GM12878 (cell line): Measurements from ENCODE around the gene COL3A1. TPM values are rescaled to one million over a fixed set of nuclear protein-coding genes. Genes with fewer than 3 reads are reported as not detected.

Source experiments
- ATAC-seq: fragments of 200-7000 bp; cut with Tn5 transposase; 3 replicates; pipeline ENCODE4 v1.9.1; 2020; ENCODE audit warnings: mild to moderate bottlenecking, moderate library complexity
- BruUV-seq: library from RNA; stranded (reverse); fragments of 400-500 nt; replicated peaks from 2 replicates; lab custom pipeline; 2021; lab: Mats Ljungman, UMichigan
- CTCF ChIA-PET: fragments of 300-600 bp; sonication (Branson Sonifier 250); formaldehyde crosslinking; extraction: SDS; loops from one replicate; lab custom pipeline; 2021; ENCODE audit warnings: inconsistent platforms; lab: Yijun Ruan, JAX
- POLR2A ChIA-PET: fragments of 350-600 bp; formaldehyde crosslinking; extraction: SDS; loops from one replicate; lab custom pipeline; 2021; ENCODE audit warnings: inconsistent platforms; lab: Charles Lee
- RAD21 ChIA-PET: fragments of 300-600 bp; sonication (Branson Sonifier 250); formaldehyde crosslinking; loops from one replicate; lab custom pipeline; 2023; ENCODE audit warnings: antibody characterized with exemption; ENCODE audit not compliant: unreplicated experiment; lab: Charles Lee
- SMC1A ChIA-PET: fragments of 300-600 bp; sonication (Branson Sonifier 250); formaldehyde crosslinking; loops from one replicate; lab custom pipeline; 2023; ENCODE audit not compliant: unreplicated experiment, uncharacterized antibody; lab: Charles Lee
- DNase-seq: peaks from one replicate; pipeline ENCODE4 v3.0.0-alpha.2; 2011; ENCODE audit warnings: low read depth, low spot score
- FAIRE-seq: peaks from 3 replicates; lab custom pipeline; 2011; peaks lifted over from hg19 to GRCh38; lab: Jason Lieb, UNC
- H2AFZ ChIP-seq: 2 replicates; pipeline ENCODE4 v1.6.0; 2011; ENCODE audit warnings: low read depth, low read length, control low read depth; ENCODE audit not compliant: control insufficient read depth
- H3K27ac ChIP-seq: 2 replicates; pipeline ENCODE4 v1.5.1; 2011; ENCODE audit warnings: control low read depth; ENCODE audit not compliant: control insufficient read depth, insufficient read depth
- H3K27me3 ChIP-seq, 2 experiments: replicated peaks in 1 of 2; 2 replicates each; pipeline versions ENCODE4 v1.6.0 to v1.6.1; 2011; ENCODE audit warnings: low read length in 1 of 2; ENCODE audit not compliant: control insufficient read depth in 2 of 2, insufficient read depth in 2 of 2
- H3K36me3 ChIP-seq, 2 experiments: 2 replicates each; pipeline ENCODE4 v1.5.1; 2011; ENCODE audit warnings: low read length in 1 of 2; ENCODE audit not compliant: control insufficient read depth in 2 of 2, insufficient read depth in 2 of 2
- H3K4me1 ChIP-seq: 2 replicates; pipeline ENCODE4 v1.6.1; 2011; ENCODE audit warnings: mild to moderate bottlenecking, low read length, moderate library complexity, mixed read lengths; ENCODE audit not compliant: control insufficient read depth, insufficient read depth
- H3K4me2 ChIP-seq: 2 replicates; pipeline ENCODE4 v1.6.0; 2011; ENCODE audit warnings: control low read depth; ENCODE audit not compliant: control insufficient read depth, insufficient read depth
- H3K4me3 ChIP-seq: fragments of 200-600 bp; sonication (generic); 2 replicates; pipeline ENCODE4 v1.5.1; 2016
- H3K79me2 ChIP-seq: 2 replicates; pipeline ENCODE4 v1.6.0; 2011; ENCODE audit warnings: low read length; ENCODE audit not compliant: control insufficient read depth, insufficient read depth
- H3K9ac ChIP-seq: 2 replicates; pipeline ENCODE4 v1.8.0; 2011; ENCODE audit warnings: low read length, control low read depth, mixed read lengths; ENCODE audit not compliant: control insufficient read depth, insufficient read depth
- H3K9me3 ChIP-seq: replicated peaks from 3 replicates; pipeline ENCODE4 v1.5.1; 2011; ENCODE audit warnings: mild to moderate bottlenecking, low read length; ENCODE audit not compliant: control insufficient read depth, insufficient read depth
- H4K20me1 ChIP-seq: 2 replicates; pipeline ENCODE4 v1.6.0; 2011; ENCODE audit not compliant: control insufficient read depth, insufficient read depth
- ASH2L ChIP-seq: fragments of 300-600, 200-600 bp; sonication (generic); IDR thresholded peaks from 2 replicates; pipeline ENCODE4 v1.6.1; 2017; ENCODE audit warnings: low read depth, mild to moderate bottlenecking, borderline replicate concordance
- FOXM1 ChIP-seq: IDR thresholded peaks from 2 replicates; pipeline ENCODE4 v1.6.1; 2012; ENCODE audit warnings: low read depth, mild to moderate bottlenecking, inconsistent platforms, low read length, moderate library complexity
- JUND ChIP-seq: IDR thresholded peaks from 2 replicates; pipeline ENCODE4 v1.6.1; 2012; ENCODE audit warnings: low read depth, mild to moderate bottlenecking, low read length, improper control_type of control experiment, moderate library complexity
- MLLT1 ChIP-seq: fragments of 450-650 bp; IDR thresholded peaks from 2 replicates; pipeline ENCODE4 v1.6.1; 2016; ENCODE audit warnings: mild to moderate bottlenecking
- PBX3 ChIP-seq: IDR thresholded peaks from 2 replicates; pipeline ENCODE4 v1.6.1; 2011; ENCODE audit warnings: mild to moderate bottlenecking, low read depth, low read length, moderate library complexity; ENCODE audit not compliant: insufficient replicate concordance
- SIN3A ChIP-seq: IDR thresholded peaks from 2 replicates; pipeline ENCODE4 v1.6.1; 2012; ENCODE audit warnings: low read depth, low read length, improper control_type of control experiment
- STAT3 ChIP-seq: IDR thresholded peaks from 2 replicates; pipeline ENCODE4 v1.6.1; 2011; ENCODE audit warnings: low read depth, low read length, improper control_type of control experiment
- TAF1 ChIP-seq: IDR thresholded peaks from 2 replicates; pipeline ENCODE4 v1.6.1; 2011; ENCODE audit warnings: mild to moderate bottlenecking, low read depth, low read length, borderline replicate concordance
- TCF12 ChIP-seq: IDR thresholded peaks from 2 replicates; pipeline ENCODE4 v1.6.1; 2011; ENCODE audit warnings: low read depth, mild to moderate bottlenecking, low read length
- ZNF207 ChIP-seq: fragments of 450-650 bp; IDR thresholded peaks from 2 replicates; pipeline ENCODE4 v1.6.1; 2014; ENCODE audit warnings: antibody characterized with exemption, mild to moderate bottlenecking, borderline replicate concordance
- ZNF24 ChIP-seq: fragments of 450-650 bp; IDR thresholded peaks from 2 replicates; pipeline ENCODE4 v1.6.1; 2017; ENCODE audit warnings: antibody characterized with exemption, mild to moderate bottlenecking
- ZNF592 ChIP-seq: fragments of 450-650 bp; IDR thresholded peaks from 2 replicates; pipeline ENCODE4 v1.6.1; 2017; ENCODE audit warnings: mild to moderate bottlenecking, moderate library complexity
- WGBS: methylation state at CpG from one replicate; pipeline ENCODE4 v1.1.6; 2016; ENCODE audit warnings: low lambda C conversion rate; ENCODE audit not compliant: insufficient replicate concordance, insufficient coverage; ENCODE audit errors: missing lambda C conversion rate; 5-methylcytosine and 5-hydroxymethylcytosine counted together
- in situ Hi-C: fragments of 300-500 bp; cut with MboI; formaldehyde crosslinking; loops from 9 replicates; pipeline ENCODE4 v1.14.3; 2018; ENCODE audit warnings: mixed read lengths
- intact Hi-C: fragments of 100-400 bp; cut with micrococcal nuclease; formaldehyde crosslinking; loops from one replicate; pipeline ENCODE4 v1.14.2; 2022; ENCODE audit not compliant: unreplicated experiment
- polyA plus RNA-seq, 11 experiments: library from polyadenylated mRNA; depleted of rRNA in 4 of 11; unstranded in 6 of 11; stranded (reverse) in 5 of 11; fragments of >200 nt; fragmentation: Nextera tagmentation in 4 of 11; fragmentation: Illumina TruSeq in 1 of 11; extraction: Ambion mirVana in 4 of 11; extraction: Trizol in 1 of 11; gene quantifications; 1 replicate in 1 of 11; 2 replicates in 10 of 11; pipeline versions ENCODE4 v1.2.1 to v1.2.3, GENCODE V29; 2011 to 2016; ENCODE audit warnings: inconsistent platforms in 2 of 11, missing spikeins in 2 of 11, low read depth in 1 of 11
- total RNA-seq, 4 experiments: library from RNA; depleted of rRNA in 3 of 4; stranded (reverse); fragments of >200 nt in 3 of 4; fragmentation: Illumina TruSeq in 1 of 4; extraction: Trizol in 1 of 4; gene quantifications; 2 replicates each; pipeline versions ENCODE4 v1.2.1 to v1.2.3, GENCODE V29; 2013 to 2021
- TF ChIP-seq, protein P1 (sequence below): IDR thresholded peaks from 2 replicates; pipeline ENCODE4 v1.6.1; 2012; ENCODE audit warnings: mild to moderate bottlenecking, low read depth, low read length

Gene COL3A1
- total and polyA plus RNA-seq, 10 of the 15 experiments (the other 5 are each of a cell fraction or from before 2014, with no cell fraction given): 0.04 to 0.67 (median 0.10) TPM; not detected in 2

- no peaks in the 10 kb centered on the region for H3K9me3 ChIP-seq
- intact Hi-C loops: no loop called here
- H3K4me2 ChIP-seq: no peak overlapping the region
- H3K79me2 ChIP-seq: no peaks in the 10 kb centered on the region
- FAIRE-seq (no peak), ATAC-seq (no peak), DNase-seq (no peak)
- no peak overlapping the region for H3K4me3 ChIP-seq
- RAD21 ChIA-PET: no interaction called here
- no TSS peak for BruUV-seq
- no peak overlapping the region for H3K27ac ChIP-seq
- CTCF ChIA-PET: interaction anchor here (0.6 to 1.1 kb wide), 2 partner anchors 17 to 30 kb away, joined by 3 read pairs; no protein-coding TSS in a partner anchor
- in situ Hi-C loops: no loop called here
- no peak overlapping the region for H2AFZ ChIP-seq
- no peak overlapping the region for H3K9ac ChIP-seq
- H3K4me1 ChIP-seq: no peaks in the 10 kb centered on the region
- WGBS: 35% methylated on average over 25 of the region's 25 CpGs
- no peaks in the 10 kb centered on the region for H4K20me1 ChIP-seq
- no peaks in the 10 kb centered on the region for H3K27me3 ChIP-seq
- H3K36me3 ChIP-seq: no peaks in the 10 kb centered on the region
- SMC1A ChIA-PET: no interaction called here
- POLR2A ChIA-PET: no interaction called here
- TF ChIP-seq TAF1: no peak
- TF ChIP-seq STAT3: no peak
- no peak for TF ChIP-seq TCF12
- TF ChIP-seq MLLT1: no peak
- no peak for TF ChIP-seq ZNF207
- TF ChIP-seq ASH2L: no peak
- TF ChIP-seq ZNF24: no peak
- TF ChIP-seq PBX3: no peak
- TF ChIP-seq JUND: no peak
- TF ChIP-seq, protein P1, sequence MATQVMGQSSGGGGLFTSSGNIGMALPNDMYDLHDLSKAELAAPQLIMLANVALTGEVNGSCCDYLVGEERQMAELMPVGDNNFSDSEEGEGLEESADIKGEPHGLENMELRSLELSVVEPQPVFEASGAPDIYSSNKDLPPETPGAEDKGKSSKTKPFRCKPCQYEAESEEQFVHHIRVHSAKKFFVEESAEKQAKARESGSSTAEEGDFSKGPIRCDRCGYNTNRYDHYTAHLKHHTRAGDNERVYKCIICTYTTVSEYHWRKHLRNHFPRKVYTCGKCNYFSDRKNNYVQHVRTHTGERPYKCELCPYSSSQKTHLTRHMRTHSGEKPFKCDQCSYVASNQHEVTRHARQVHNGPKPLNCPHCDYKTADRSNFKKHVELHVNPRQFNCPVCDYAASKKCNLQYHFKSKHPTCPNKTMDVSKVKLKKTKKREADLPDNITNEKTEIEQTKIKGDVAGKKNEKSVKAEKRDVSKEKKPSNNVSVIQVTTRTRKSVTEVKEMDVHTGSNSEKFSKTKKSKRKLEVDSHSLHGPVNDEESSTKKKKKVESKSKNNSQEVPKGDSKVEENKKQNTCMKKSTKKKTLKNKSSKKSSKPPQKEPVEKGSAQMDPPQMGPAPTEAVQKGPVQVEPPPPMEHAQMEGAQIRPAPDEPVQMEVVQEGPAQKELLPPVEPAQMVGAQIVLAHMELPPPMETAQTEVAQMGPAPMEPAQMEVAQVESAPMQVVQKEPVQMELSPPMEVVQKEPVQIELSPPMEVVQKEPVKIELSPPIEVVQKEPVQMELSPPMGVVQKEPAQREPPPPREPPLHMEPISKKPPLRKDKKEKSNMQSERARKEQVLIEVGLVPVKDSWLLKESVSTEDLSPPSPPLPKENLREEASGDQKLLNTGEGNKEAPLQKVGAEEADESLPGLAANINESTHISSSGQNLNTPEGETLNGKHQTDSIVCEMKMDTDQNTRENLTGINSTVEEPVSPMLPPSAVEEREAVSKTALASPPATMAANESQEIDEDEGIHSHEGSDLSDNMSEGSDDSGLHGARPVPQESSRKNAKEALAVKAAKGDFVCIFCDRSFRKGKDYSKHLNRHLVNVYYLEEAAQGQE: no peak
- TF ChIP-seq SIN3A: no peak
- no peak for TF ChIP-seq FOXM1
- no peak for TF ChIP-seq ZNF592
Observed at GRCh38 chr2:188949046-188949818, 24.9 kb upstream of the COL3A1 start.
